Panc1 (cell line): ENCODE data around the gene BMI1. TPM values are rescaled to one million over a fixed set of nuclear protein-coding genes. Genes with fewer than 3 reads are reported as not detected.

Experiments
- ATAC-seq: fragments of 200-7000 bp; cut with Tn5 transposase; 2 replicates; pipeline ENCODE4 v1.9.1; 2020; ENCODE audit warnings: mild to moderate bottlenecking, moderate library complexity
- BruUV-seq: library from RNA; stranded (reverse); fragments of 400-500 nt; replicated peaks from 2 replicates; lab custom pipeline; 2021; lab: Mats Ljungman, UMichigan
- CTCF ChIA-PET: fragments of 300-600 bp; sonication (Branson Sonifier 250); formaldehyde crosslinking; loops from one replicate; lab custom pipeline; 2022; ENCODE audit warnings: antibody characterized with exemption; lab: Charles Lee
- POLR2A ChIA-PET: fragments of 300-600 bp; sonication (Branson Sonifier 250); formaldehyde crosslinking; loops from one replicate; lab custom pipeline; 2022; ENCODE audit warnings: antibody characterized with exemption; lab: Charles Lee
- DNase-seq: peaks from one replicate; pipeline ENCODE4 v3.0.0-alpha.2; 2010; ENCODE audit warnings: low read depth, low spot score
- H3K27ac ChIP-seq: 2 replicates; pipeline ENCODE4 v1.5.1; 2011; ENCODE audit warnings: mild to moderate bottlenecking, low read length, inconsistent platforms
- H3K27me3 ChIP-seq: fragments of 200-500 bp; sonication (Bioruptor generic); 2 replicates; pipeline ENCODE4 v1.6.0; 2014; ENCODE audit warnings: low read length, inconsistent platforms; ENCODE audit not compliant: control insufficient read depth, insufficient read depth
- H3K36me3 ChIP-seq: fragments of 200-500 bp; sonication (Bioruptor generic); 2 replicates; pipeline ENCODE4 v1.5.1; 2014; ENCODE audit warnings: inconsistent platforms, mild to moderate bottlenecking, low read length, moderate library complexity; ENCODE audit not compliant: control insufficient read depth, insufficient read depth
- H3K4me1 ChIP-seq: 2 replicates; pipeline ENCODE4 v1.5.1; 2011; ENCODE audit warnings: inconsistent platforms, mild to moderate bottlenecking, low read length, moderate library complexity; ENCODE audit not compliant: control insufficient read depth, insufficient read depth
- H3K4me3 ChIP-seq, 2 experiments: 2 replicates each; pipeline ENCODE4 v1.5.1; 2011 to 2012; ENCODE audit warnings: low read depth in 2 of 2, low read length in 2 of 2, mild to moderate bottlenecking in 2 of 2, inconsistent platforms in 1 of 2, moderate library complexity in 1 of 2
- H3K9me3 ChIP-seq: fragments of 200-500 bp; sonication (Bioruptor generic); 2 replicates; pipeline ENCODE4 v1.5.1; 2014; ENCODE audit warnings: low read depth, mild to moderate bottlenecking, inconsistent platforms, low read length, moderate library complexity; ENCODE audit not compliant: control insufficient read depth, insufficient read depth
- CTCF ChIP-seq: fragments of 450-650 bp; IDR thresholded peaks from 2 replicates; pipeline ENCODE4 v1.5.1; 2017; ENCODE audit warnings: mild to moderate bottlenecking
- POLR2AphosphoS5 ChIP-seq: IDR thresholded peaks from 2 replicates; pipeline ENCODE4 v1.6.1; 2012; ENCODE audit warnings: mild to moderate bottlenecking, low read depth, low read length, moderate library complexity
- REST ChIP-seq, 2 experiments: IDR thresholded peaks; 2 replicates each; pipeline ENCODE4 v1.6.1; 2011 to 2012; ENCODE audit warnings: low read depth in 2 of 2, control low read depth in 1 of 2, low read length in 1 of 2, mild to moderate bottlenecking in 1 of 2, moderate library complexity in 1 of 2; ENCODE audit not compliant: insufficient read depth in 1 of 2
- SIN3A ChIP-seq: IDR thresholded peaks from 2 replicates; pipeline ENCODE4 v1.6.1; 2012; ENCODE audit warnings: low read depth, mild to moderate bottlenecking, low read length, moderate library complexity, borderline replicate concordance; ENCODE audit not compliant: insufficient read depth
- TCF7L2 ChIP-seq: IDR thresholded peaks from 2 replicates; pipeline ENCODE4 v1.6.1; 2011; ENCODE audit warnings: mild to moderate bottlenecking, low read depth, low read length, inconsistent platforms
- in situ Hi-C: cut with HindIII; loops from 2 replicates; pipeline ENCODE4 v1.10.0; 2016; ENCODE audit warnings: low sequenced_read_pairs, low pct_unique_long_range_greater_than_20kb
- intact Hi-C: fragments of 100-400 bp; cut with micrococcal nuclease; formaldehyde crosslinking; loops from one replicate; pipeline ENCODE4 v1.10.0; 2022; ENCODE audit not compliant: unreplicated experiment
- total RNA-seq: library from RNA; stranded (reverse); gene quantifications from one replicate; pipeline ENCODE4 v1.2.1, GENCODE V29; 2021; ENCODE audit not compliant: unreplicated experiment

BMI1 gene
- total RNA-seq, 1 experiment from 2014 or later: 55.1 TPM

- Histone ChIP-seq H3K4me3 (no peak overlapping the region), H3K4me1 (no peaks in the 10 kb centered on the region), H3K9me3 (no peaks in the 10 kb centered on the region), H3K27me3 (no peaks in the 10 kb centered on the region), H3K36me3 (no peaks in the 10 kb centered on the region), H3K27ac (no peak overlapping the region)
- ATAC-seq (no peak), DNase-seq (no peak)
- TF ChIP-seq POLR2AphosphoS5: no peak
- CTCF ChIA-PET: no interaction called here
- BruUV-seq: no TSS peak
- intact Hi-C loops (no loop called here), in situ Hi-C loops (no loop called here)
- POLR2A ChIA-PET: no interaction called here
Measured at GRCh38 chr10:22366435-22366703, 45.5 kb downstream of the BMI1 start.

- in situ Hi-C loops (no loop called here), intact Hi-C loops (no loop called here)
- Histone ChIP-seq H3K36me3 (no peaks in the 10 kb centered on the region), H3K4me3 (no peak overlapping the region), H3K27me3 (no peaks in the 10 kb centered on the region), H3K9me3 (no peaks in the 10 kb centered on the region), H3K27ac (no peak overlapping the region), H3K4me1 (no peaks in the 10 kb centered on the region)
- POLR2A ChIA-PET: no interaction called here
- no peak for TF ChIP-seq SIN3A
- no peak for TF ChIP-seq POLR2AphosphoS5
- no peak for TF ChIP-seq TCF7L2
- no peak for TF ChIP-seq REST (IDR thresholded peaks at IDR 0.05; ENCODE audit: insufficient read depth in 1 of 2, low read depth in 2 of 2, low read length in 1 of 2)
- TF ChIP-seq CTCF: no peak
- no TSS peak for BruUV-seq
- ATAC-seq (no peak), DNase-seq (no peak)
- CTCF ChIA-PET: no interaction called here
Measured at GRCh38 chr10:22366771-22367170, 45.9 kb downstream of the BMI1 start.

GRCh38 chr10:22367471-22367870, 46.6 kb downstream of the BMI1 start:
- H3K4me3 ChIP-seq: no peak overlapping the region
- in situ Hi-C loops: no loop called here
- ATAC-seq (no peak), DNase-seq (no peak)
- no peaks in the 10 kb centered on the region for H3K27me3 ChIP-seq
- TF ChIP-seq POLR2AphosphoS5 (no peak), REST (IDR thresholded peaks at IDR 0.05; ENCODE audit: insufficient read depth in 1 of 2, low read depth in 2 of 2, low read length in 1 of 2) (no peak), TCF7L2 (no peak), SIN3A (no peak), CTCF (no peak)
- H3K9me3 ChIP-seq: no peaks in the 10 kb centered on the region
- no peaks in the 10 kb centered on the region for H3K36me3 ChIP-seq
- no TSS peak for BruUV-seq
- no peaks in the 10 kb centered on the region for H3K4me1 ChIP-seq
- intact Hi-C loops: no loop called here
- ChIA-PET CTCF (no interaction called here), POLR2A (no interaction called here)
- H3K27ac ChIP-seq: no peak overlapping the region
